ENCODE data around the gene SMIM10. TPM values are rescaled to one million over a fixed set of nuclear protein-coding genes. Genes with fewer than 3 reads are reported as not detected.
"Not testable (repeated sequence)": the region's sequence is repeated elsewhere in the genome, so short reads cannot be mapped to it uniquely, and the experiment has no call there.

Gene SMIM10
- total RNA-seq, 1 donor from 2014 or later: 1.8 TPM

DNA sequence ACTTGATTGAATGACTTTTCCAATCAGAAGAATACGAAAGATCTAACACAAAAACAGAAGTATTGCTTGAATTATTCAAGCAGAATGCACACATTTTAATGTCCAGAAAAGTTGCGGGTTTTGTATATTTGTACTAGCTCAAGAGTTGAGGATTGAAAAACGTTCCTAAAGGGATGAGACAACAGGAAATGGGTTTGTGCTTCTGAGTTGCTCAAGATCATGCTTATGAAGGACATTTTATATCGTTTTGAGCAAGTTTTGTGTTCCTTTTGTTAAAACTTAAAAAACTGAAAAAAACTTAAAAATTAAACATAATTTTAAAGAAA lies 353 bp upstream of the SMIM10 start:
- no peaks in the 10 kb centered on the region for H3K36me3 Mint-ChIP-seq (ENCODE audit: low read depth)
- H3K4me3 Mint-ChIP-seq (ENCODE audit: low read depth): peak overlapping the region; percentile 65
- peaks cover 15% of the 10 kb centered on the region for H3K4me1 Mint-ChIP-seq (ENCODE audit: low read depth)
- H3K27me3 Mint-ChIP-seq (ENCODE audit: low read depth): peaks cover 17% of the 10 kb centered on the region
- intact Hi-C loops (cut with micrococcal nuclease): no loop called here
- no peak for DNase-seq (ENCODE audit: low spot score)
- H3K27ac Mint-ChIP-seq: no peak overlapping the region
- no peaks in the 10 kb centered on the region for H3K9me3 Mint-ChIP-seq

DNA sequence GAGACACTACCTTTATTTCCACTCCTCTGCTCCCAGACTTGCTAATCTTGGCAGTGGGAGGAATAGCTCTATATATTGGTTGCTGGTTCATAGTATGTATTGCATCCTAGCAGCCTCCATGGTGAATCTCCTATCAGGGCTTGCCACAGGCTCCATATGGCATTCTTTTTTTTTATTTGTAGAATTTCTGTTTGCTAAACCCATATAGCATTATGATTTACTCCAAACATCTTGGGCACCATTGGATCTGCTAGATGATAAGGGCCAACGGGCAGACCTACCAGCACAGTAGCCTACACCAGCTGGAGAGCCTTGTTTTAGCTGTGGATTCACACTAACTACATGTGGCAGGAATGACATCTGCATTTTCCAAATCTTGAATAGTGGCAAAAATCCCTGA lies 6.9 kb downstream of the SMIM10 start:
- Mint-ChIP-seq H3K4me1 (ENCODE audit: low read depth) (peaks cover 5% of the 10 kb centered on the region), H3K9me3 (no peaks in the 10 kb centered on the region), H3K4me3 (ENCODE audit: low read depth) (no peak overlapping the region), H3K27me3 (ENCODE audit: low read depth) (no peaks in the 10 kb centered on the region), H3K36me3 (ENCODE audit: low read depth) (no peaks in the 10 kb centered on the region), H3K27ac (no peak overlapping the region)
- no peak for DNase-seq (ENCODE audit: low spot score)
- intact Hi-C loops (cut with micrococcal nuclease): no loop called here

DNA sequence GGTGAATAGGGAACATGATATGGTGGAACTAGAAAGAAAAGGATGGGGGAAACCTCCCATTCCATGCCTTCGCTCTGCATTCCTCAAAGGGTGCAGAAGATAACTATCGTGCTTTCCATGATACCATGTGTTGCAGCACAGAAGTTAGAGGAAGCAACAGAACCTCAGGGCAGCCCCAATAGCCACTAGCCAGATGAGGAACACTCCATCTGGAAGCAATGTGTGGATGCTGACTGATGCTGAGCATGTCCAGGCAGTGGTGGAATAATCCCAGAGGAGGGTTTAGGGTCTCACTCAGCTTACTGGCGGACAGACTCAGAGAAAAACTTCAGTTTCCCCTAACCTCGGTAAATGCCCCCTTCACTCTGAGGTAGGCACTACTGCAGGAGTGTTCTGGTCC lies 7.5 kb downstream of the SMIM10 start:
- intact Hi-C loops (cut with micrococcal nuclease): no loop called here
- Mint-ChIP-seq H3K27ac (no peak overlapping the region), H3K9me3 (no peaks in the 10 kb centered on the region), H3K27me3 (ENCODE audit: low read depth) (no peaks in the 10 kb centered on the region), H3K36me3 (ENCODE audit: low read depth) (no peaks in the 10 kb centered on the region), H3K4me3 (ENCODE audit: low read depth) (no peak overlapping the region), H3K4me1 (ENCODE audit: low read depth) (peaks cover 5% of the 10 kb centered on the region)
- no peak for DNase-seq (ENCODE audit: low spot score)

DNA sequence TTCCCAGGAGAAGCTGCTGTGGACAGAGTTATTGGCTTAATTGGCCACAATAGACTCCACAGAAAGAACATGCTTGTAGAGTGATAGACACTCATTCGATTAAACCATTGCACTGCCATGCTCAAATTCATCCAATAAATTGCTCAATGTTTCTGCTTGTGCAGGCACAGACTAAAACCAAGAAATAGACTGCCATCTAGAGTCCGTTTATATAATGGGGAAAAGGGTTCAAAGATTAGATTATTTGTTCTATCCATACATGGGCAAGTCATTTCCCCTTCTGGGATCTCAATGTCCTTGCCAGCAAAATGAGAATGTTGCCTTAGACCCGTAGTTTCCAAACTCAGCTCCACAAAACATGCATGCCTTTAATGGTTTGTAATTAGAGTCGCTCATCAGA lies 8.7 kb downstream of the SMIM10 start:
- Mint-ChIP-seq H3K9me3 (no peaks in the 10 kb centered on the region), H3K4me1 (ENCODE audit: low read depth) (peaks cover 10% of the 10 kb centered on the region), H3K27ac (no peak overlapping the region), H3K27me3 (ENCODE audit: low read depth) (no peaks in the 10 kb centered on the region), H3K4me3 (ENCODE audit: low read depth) (no peak overlapping the region), H3K36me3 (ENCODE audit: low read depth) (no peaks in the 10 kb centered on the region)
- intact Hi-C loops (cut with micrococcal nuclease): loop anchor here (1.0 kb wide), 1 partner anchor 34 kb away; no protein-coding TSS in a partner anchor
- no peak for DNase-seq (ENCODE audit: low spot score)

DNA sequence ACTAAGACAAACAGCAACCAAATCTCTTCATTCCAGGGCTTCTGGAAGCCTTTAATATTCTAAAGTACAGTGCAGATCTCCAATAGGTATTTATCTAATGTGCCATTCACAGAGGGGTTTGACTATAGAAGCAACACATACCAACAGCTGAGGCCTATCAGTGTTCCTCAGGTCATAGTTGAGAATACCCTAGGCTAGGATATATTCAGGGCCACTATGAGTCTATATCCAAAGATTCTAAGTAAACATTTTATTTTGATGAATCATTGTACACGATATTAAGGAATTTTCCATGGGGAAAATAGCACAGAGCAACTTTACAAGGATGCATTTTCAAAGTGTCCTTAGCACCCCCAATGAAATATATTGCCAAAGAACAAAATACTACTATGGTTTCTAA lies 9.7 kb downstream of the SMIM10 start:
- peaks cover 11% of the 10 kb centered on the region for H3K4me1 Mint-ChIP-seq (ENCODE audit: low read depth)
- no peak overlapping the region for H3K27ac Mint-ChIP-seq
- no peaks in the 10 kb centered on the region for H3K9me3 Mint-ChIP-seq
- H3K4me3 Mint-ChIP-seq (ENCODE audit: low read depth): no peak overlapping the region
- H3K36me3 Mint-ChIP-seq (ENCODE audit: low read depth): no peaks in the 10 kb centered on the region
- peaks cover 2% of the 10 kb centered on the region for H3K27me3 Mint-ChIP-seq (ENCODE audit: low read depth)
- intact Hi-C loops (cut with micrococcal nuclease): no loop called here
- no peak for DNase-seq (ENCODE audit: low spot score)

DNA sequence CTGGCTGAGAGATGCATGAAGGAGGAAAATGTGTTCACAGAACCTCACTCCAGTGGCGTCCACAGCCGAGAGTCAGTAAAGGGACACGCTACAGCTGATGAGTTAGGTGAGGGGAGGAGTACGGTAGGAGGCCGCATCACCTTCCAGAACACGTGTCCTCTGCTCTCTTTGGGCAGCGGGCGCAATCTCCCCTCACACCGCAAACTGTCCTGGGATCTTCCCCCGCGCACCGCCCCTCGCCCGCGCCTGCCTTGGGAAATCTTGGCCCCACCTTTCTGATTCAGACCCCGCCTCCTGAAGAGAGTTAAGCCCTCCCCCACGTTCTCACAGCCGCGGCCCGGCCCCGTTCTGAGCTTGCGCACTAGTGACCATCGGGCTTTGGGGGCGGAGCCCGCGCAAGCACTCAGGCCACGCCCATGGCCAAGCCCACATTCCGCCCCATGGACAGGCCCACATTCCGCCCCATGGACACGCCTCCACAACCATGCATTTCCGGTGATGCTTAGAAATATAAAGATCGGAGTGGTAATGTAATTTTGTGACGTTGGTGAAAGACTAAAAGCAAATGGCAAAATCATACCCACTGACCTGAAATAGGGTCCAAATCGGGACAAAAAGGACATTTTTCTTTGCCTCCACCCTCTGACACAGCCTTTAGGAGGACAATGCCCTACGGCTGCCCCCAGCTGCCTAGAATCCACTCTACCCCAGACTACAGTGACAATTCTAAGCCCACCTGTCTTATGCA lies 13.3 kb downstream of the SMIM10 start:
- Mint-ChIP-seq H3K4me1 (ENCODE audit: low read depth) (peaks cover 8% of the 10 kb centered on the region), H3K9me3 (no peaks in the 10 kb centered on the region), H3K4me3 (ENCODE audit: low read depth) (peak overlapping the region; percentile 84), H3K27me3 (ENCODE audit: low read depth) (peaks cover 16% of the 10 kb centered on the region), H3K27ac (peak overlapping the region; percentile 63), H3K36me3 (ENCODE audit: low read depth) (no peaks in the 10 kb centered on the region)
- intact Hi-C loops (cut with micrococcal nuclease): no loop called here
- DNase-seq (ENCODE audit: low spot score): peak; percentile 88

DNA sequence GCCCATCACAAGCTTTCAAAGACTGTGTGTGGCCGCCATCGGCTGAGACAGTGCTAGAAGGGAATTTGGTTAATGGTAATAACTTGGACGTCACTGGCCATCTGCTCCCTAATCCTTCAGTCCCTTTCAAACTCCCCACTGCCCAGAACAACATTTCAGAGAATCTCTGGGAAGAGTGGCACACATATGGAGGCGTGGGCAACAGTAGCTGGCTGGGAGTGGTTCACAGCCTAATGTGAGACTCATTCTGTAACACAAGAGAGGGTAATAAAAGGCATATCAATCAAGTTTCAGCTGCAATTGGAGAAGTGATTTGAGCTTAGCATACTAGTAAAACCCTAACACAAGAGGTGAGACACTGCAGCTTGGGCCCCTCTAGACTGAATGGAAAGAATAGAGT lies 15.4 kb downstream of the SMIM10 start:
- no peak overlapping the region for H3K27ac Mint-ChIP-seq
- DNase-seq (ENCODE audit: low spot score): no peak
- H3K36me3 Mint-ChIP-seq (ENCODE audit: low read depth): no peaks in the 10 kb centered on the region
- H3K4me1 Mint-ChIP-seq (ENCODE audit: low read depth): peaks cover 8% of the 10 kb centered on the region
- intact Hi-C loops (cut with micrococcal nuclease): no loop called here
- H3K9me3 Mint-ChIP-seq: no peaks in the 10 kb centered on the region
- H3K4me3 Mint-ChIP-seq (ENCODE audit: low read depth): no peak overlapping the region
- peaks cover 23% of the 10 kb centered on the region for H3K27me3 Mint-ChIP-seq (ENCODE audit: low read depth)

DNA sequence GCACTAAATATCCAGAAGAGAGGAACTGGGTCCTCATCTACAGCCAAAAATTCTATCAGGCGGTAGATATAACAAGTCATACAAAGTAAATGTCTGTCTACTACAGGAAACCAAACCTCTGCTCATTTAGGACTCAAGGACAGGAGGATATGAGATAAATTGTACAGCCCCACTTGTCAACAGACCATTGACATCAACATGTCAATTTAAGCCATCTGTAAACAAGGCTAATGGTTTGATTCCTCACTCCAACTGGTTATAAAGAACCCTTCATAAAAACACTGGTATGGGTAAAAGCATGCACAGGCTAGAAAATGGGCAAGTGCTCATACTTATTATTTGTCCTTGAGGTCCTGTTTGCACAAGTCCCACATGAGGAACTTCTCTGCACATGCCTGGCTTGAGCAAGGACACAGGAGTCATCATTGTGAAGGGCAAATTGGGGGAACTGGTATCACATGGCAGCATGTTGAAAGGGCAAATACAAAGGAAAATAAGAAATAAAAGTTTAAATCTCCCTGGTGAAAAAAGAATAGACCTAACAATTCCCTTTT lies 18.3 kb downstream of the SMIM10 start:
- peaks cover 3% of the 10 kb centered on the region for H3K4me1 Mint-ChIP-seq (ENCODE audit: low read depth)
- H3K9me3 Mint-ChIP-seq: no peaks in the 10 kb centered on the region
- H3K27ac Mint-ChIP-seq: no peak overlapping the region
- H3K27me3 Mint-ChIP-seq (ENCODE audit: low read depth): peaks cover 30% of the 10 kb centered on the region
- no peak for DNase-seq (ENCODE audit: low spot score)
- H3K4me3 Mint-ChIP-seq (ENCODE audit: low read depth): no peak overlapping the region
- intact Hi-C loops (cut with micrococcal nuclease): no loop called here
- no peaks in the 10 kb centered on the region for H3K36me3 Mint-ChIP-seq (ENCODE audit: low read depth)

DNA sequence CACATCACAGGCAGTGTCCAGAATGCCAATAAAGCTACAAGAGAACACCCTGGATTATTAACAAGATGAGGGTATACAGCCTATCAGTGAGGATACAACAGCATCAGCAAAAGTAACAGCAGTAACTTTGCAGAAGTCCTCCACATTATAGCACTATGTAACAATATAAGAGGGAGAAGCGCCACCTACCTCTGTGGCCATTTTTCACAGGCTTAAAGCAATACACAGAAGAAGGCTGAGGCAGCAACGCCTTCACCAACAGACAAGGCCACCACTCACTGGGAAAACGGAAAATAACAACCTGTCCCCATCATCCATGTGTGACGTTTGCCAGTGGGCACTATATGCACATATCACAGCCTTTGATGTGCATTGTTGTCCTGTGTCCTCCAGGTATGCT lies 19.0 kb downstream of the SMIM10 start:
- Mint-ChIP-seq H3K27me3 (ENCODE audit: low read depth) (peaks cover 31% of the 10 kb centered on the region), H3K4me3 (ENCODE audit: low read depth) (no peak overlapping the region), H3K9me3 (no peaks in the 10 kb centered on the region), H3K27ac (no peak overlapping the region), H3K4me1 (ENCODE audit: low read depth) (no peaks in the 10 kb centered on the region), H3K36me3 (ENCODE audit: low read depth) (no peaks in the 10 kb centered on the region)
- no peak for DNase-seq (ENCODE audit: low spot score)
- intact Hi-C loops (cut with micrococcal nuclease): no loop called here

DNA sequence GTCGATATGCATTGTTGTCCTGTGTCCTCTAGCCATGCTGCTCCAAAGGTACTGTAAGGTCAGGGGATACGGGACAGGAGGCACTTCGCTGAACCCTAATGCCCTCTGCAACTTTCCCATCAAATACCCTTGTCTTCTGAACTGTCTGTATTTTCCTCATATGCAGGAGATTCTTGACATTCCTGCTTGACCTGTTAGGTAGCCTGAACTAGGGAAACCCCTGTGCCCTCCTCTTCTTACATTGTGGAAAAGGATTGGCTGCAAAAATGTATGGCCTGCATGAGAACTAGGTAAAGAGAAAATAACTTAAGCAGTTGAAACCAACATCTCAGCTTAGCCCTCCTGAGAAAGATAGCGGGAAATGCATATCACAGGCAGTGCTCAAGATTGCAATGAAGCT lies 20.1 kb downstream of the SMIM10 start:
- Mint-ChIP-seq H3K36me3 (ENCODE audit: low read depth) (no peaks in the 10 kb centered on the region), H3K4me1 (ENCODE audit: low read depth) (no peaks in the 10 kb centered on the region), H3K4me3 (ENCODE audit: low read depth) (no peak overlapping the region), H3K9me3 (no peaks in the 10 kb centered on the region), H3K27ac (no peak overlapping the region), H3K27me3 (ENCODE audit: low read depth) (peaks cover 32% of the 10 kb centered on the region)
- no peak for DNase-seq (ENCODE audit: low spot score)
- intact Hi-C loops (cut with micrococcal nuclease): no loop called here

DNA sequence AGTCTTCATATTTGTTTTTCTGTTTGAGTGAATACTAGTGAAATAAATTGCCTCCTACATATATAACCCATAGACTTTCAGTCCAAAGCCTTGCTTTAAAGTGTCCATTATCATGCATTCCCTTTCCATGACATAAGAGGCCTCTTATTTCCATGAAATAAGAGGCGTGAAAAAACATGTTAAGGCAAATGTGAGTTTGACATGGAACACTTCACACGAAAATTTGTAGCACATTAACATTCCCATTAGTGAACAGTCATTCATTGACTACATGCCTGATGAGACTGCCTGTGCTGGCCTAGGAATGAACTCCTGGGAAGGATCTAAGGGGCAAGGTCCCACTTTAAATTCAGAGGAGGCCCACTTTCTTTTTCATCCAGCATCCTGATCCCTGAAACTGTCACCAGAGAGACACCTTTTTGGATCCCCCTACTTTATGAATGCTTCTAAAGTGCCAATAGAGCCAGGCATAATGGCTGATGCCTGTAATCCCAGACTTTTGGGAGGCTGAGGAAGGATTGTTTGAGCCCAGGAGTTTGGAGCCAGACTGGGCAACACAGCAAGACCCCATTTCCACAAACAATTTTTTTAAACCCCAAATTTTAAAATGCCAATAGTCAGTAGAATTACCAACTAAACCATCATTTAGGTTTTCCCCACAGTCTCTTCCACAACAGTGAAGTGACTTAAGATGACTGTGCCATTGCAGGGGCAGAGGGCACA lies 24.9 kb downstream of the SMIM10 start:
- H3K4me1 Mint-ChIP-seq (ENCODE audit: low read depth): no peaks in the 10 kb centered on the region
- intact Hi-C loops (cut with micrococcal nuclease): no loop called here
- no peaks in the 10 kb centered on the region for H3K9me3 Mint-ChIP-seq
- no peak overlapping the region for H3K4me3 Mint-ChIP-seq (ENCODE audit: low read depth)
- no peak overlapping the region for H3K27ac Mint-ChIP-seq
- H3K36me3 Mint-ChIP-seq (ENCODE audit: low read depth): no peaks in the 10 kb centered on the region
- peaks cover 33% of the 10 kb centered on the region for H3K27me3 Mint-ChIP-seq (ENCODE audit: low read depth)
- no peak for DNase-seq (ENCODE audit: low spot score)

DNA sequence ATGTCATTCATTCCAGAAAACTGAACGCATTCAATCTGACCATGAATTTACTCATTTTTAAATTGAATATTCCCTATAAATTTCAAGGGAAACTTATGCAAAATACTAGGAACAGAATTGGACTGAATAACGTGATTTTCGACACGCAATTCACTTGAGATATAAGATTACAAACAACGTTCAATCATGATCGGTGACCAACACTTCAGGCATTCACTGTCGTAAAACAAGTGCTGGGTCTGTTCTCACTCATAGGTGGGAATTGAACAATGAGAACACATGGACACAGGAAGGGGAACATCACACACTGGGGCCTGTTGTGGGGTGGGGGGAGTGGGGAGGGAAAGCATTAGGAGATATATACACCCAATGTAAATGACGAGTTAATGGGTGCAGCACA lies 29.1 kb downstream of the SMIM10 start:
- H3K9me3 Mint-ChIP-seq; H3K27ac Mint-ChIP-seq; H3K36me3 Mint-ChIP-seq (ENCODE audit: low read depth); DNase-seq (ENCODE audit: low spot score); intact Hi-C loops (cut with micrococcal nuclease); H3K4me1 Mint-ChIP-seq (ENCODE audit: low read depth); H3K4me3 Mint-ChIP-seq (ENCODE audit: low read depth): not testable (repeated sequence)
- H3K27me3 Mint-ChIP-seq (ENCODE audit: low read depth): peaks cover 52% of the 10 kb centered on the region

DNA sequence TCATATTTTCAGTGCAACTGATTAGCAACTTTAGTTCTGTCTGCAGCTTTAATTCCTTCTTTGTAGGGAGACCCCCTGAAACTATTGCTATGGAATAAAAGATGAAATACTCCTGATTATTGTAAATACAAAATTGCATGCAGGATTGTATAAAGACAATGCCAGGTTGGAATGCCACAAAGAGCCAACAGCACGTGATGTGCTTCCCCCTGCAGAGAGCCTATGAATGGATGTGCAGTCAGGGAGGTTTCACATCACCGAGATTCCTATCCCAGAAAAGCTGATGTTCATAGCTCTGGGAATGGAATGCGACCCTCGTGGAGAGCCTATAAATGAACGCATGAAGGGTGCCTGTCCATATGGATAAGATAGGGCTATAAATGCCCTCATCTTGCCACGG lies 33.0 kb downstream of the SMIM10 start:
- H3K27ac Mint-ChIP-seq; intact Hi-C loops (cut with micrococcal nuclease); H3K9me3 Mint-ChIP-seq; H3K36me3 Mint-ChIP-seq (ENCODE audit: low read depth); H3K4me1 Mint-ChIP-seq (ENCODE audit: low read depth); H3K4me3 Mint-ChIP-seq (ENCODE audit: low read depth); DNase-seq (ENCODE audit: low spot score): not testable (repeated sequence)
- H3K27me3 Mint-ChIP-seq (ENCODE audit: low read depth): peaks cover 61% of the 10 kb centered on the region
